Measurements from ENCODE around the gene BTBD16.

Gene BTBD16

GRCh38 chr10:122327237-122328206, 56.4 kb downstream of the BTBD16 start:
- no peaks in the 10 kb centered on the region for H3K4me1 ChIP-seq
- TF ChIP-seq CTCF (IDR thresholded peaks at IDR 0.05), result no peak
- H3K36me3 ChIP-seq (ENCODE audit: control insufficient read depth, insufficient read depth, low read length), result no peaks in the 10 kb centered on the region
- no peak overlapping the region for H3K27ac ChIP-seq
- H3K9me3 ChIP-seq (ENCODE audit: control insufficient read depth, low read length), result no peaks in the 10 kb centered on the region
- H3K9ac ChIP-seq, result no peak overlapping the region
- H3K4me3 ChIP-seq (ENCODE audit: low read depth, low read length), result no peak overlapping the region
- H3K4me2 ChIP-seq (ENCODE audit: low read length), result no peak overlapping the region
- no peaks in the 10 kb centered on the region for H3K79me2 ChIP-seq
- no peaks in the 10 kb centered on the region for H3K27me3 ChIP-seq (ENCODE audit: control insufficient read depth, insufficient read depth, low read length)
- H2AFZ ChIP-seq, result no peak overlapping the region

- H3K9me3 ChIP-seq (ENCODE audit: control insufficient read depth, low read length), result no peaks in the 10 kb centered on the region
- H3K79me2 ChIP-seq, result no peaks in the 10 kb centered on the region
- no peak for TF ChIP-seq CTCF (IDR thresholded peaks at IDR 0.05)
- H3K27me3 ChIP-seq (ENCODE audit: control insufficient read depth, insufficient read depth, low read length), result no peaks in the 10 kb centered on the region
- no peak overlapping the region for H3K9ac ChIP-seq
- H3K4me2 ChIP-seq (ENCODE audit: low read length), result no peak overlapping the region
- no peaks in the 10 kb centered on the region for H3K4me1 ChIP-seq
- no peaks in the 10 kb centered on the region for H3K36me3 ChIP-seq (ENCODE audit: control insufficient read depth, insufficient read depth, low read length)
- H2AFZ ChIP-seq, result no peak overlapping the region
- no peak overlapping the region for H3K27ac ChIP-seq
- no peak overlapping the region for H3K4me3 ChIP-seq (ENCODE audit: low read depth, low read length)
These were observed 57.6 kb downstream of the BTBD16 start for GRCh38 chr10:122328676-122329075.

- H3K4me2 ChIP-seq (ENCODE audit: low read length), result no peak overlapping the region
- H3K4me3 ChIP-seq (ENCODE audit: low read depth, low read length), result no peak overlapping the region
- H3K79me2 ChIP-seq, result no peaks in the 10 kb centered on the region
- H2AFZ ChIP-seq, result no peak overlapping the region
- no peaks in the 10 kb centered on the region for H3K36me3 ChIP-seq (ENCODE audit: control insufficient read depth, insufficient read depth, low read length)
- no peak overlapping the region for H3K27ac ChIP-seq
- H3K9me3 ChIP-seq (ENCODE audit: control insufficient read depth, low read length), result no peaks in the 10 kb centered on the region
- H3K9ac ChIP-seq, result no peak overlapping the region
- TF ChIP-seq CTCF (IDR thresholded peaks at IDR 0.05), result no peak
- H3K27me3 ChIP-seq (ENCODE audit: control insufficient read depth, insufficient read depth, low read length), result no peaks in the 10 kb centered on the region
- H3K4me1 ChIP-seq, result no peaks in the 10 kb centered on the region
These were observed 58.3 kb downstream of the BTBD16 start for GRCh38 chr10:122329416-122329815.

GRCh38 chr10:122331100-122331499, 60.0 kb downstream of the BTBD16 start:
- no peak for TF ChIP-seq CTCF (IDR thresholded peaks at IDR 0.05)
- Histone ChIP-seq H3K27ac (no peak overlapping the region), H3K9me3 (ENCODE audit: control insufficient read depth, low read length) (no peaks in the 10 kb centered on the region), H3K36me3 (ENCODE audit: control insufficient read depth, insufficient read depth, low read length) (no peaks in the 10 kb centered on the region), H2AFZ (no peak overlapping the region), H3K9ac (no peak overlapping the region), H3K4me2 (ENCODE audit: low read length) (no peak overlapping the region), H3K4me3 (ENCODE audit: low read depth, low read length) (no peak overlapping the region), H3K27me3 (ENCODE audit: control insufficient read depth, insufficient read depth, low read length) (no peaks in the 10 kb centered on the region), H3K79me2 (no peaks in the 10 kb centered on the region), H3K4me1 (no peaks in the 10 kb centered on the region)

Data from parathyroid adenoma (tissue), 2 donors.